Left kidney (tissue), 2 donors: ENCODE measurements around the gene KCNMA1. TPM values are rescaled to one million over a fixed set of nuclear protein-coding genes. Genes with fewer than 3 reads are reported as not detected.
"Not testable (repeated sequence)": the region's sequence is repeated elsewhere in the genome, so short reads cannot be mapped to it uniquely, and the experiment has no call there.

Experiments used
- DNase-seq: peaks from one replicate; pipeline ENCODE4 v3.0.0-alpha.2; 2013
- polyA plus RNA-seq: library from polyadenylated mRNA; unstranded; fragments of 120-200 nt; gene quantifications from one replicate; pipeline ENCODE4 v1.2.1, GENCODE V29; 2013; ENCODE audit not compliant: insufficient read length

Gene KCNMA1
- polyA plus RNA-seq, 1 donor = 3.6 TPM

DNA sequence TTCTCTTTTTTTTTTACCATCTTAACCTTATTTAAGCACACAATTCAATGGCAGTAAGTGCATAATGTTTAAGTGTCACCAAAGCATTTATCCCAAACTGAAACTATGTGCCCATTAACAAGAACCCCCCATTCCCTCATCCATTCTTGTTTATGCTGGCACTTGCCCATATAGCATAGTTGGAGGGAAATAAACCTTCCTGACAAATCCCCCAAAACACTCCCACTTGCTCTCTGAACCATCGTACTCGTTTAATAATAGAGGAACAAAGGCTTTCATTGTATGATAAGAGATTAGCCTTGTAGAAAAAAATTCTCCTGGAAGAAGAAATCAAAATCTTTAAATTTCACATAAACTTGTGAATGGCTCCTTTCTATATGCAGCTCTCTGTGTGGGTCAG lies 26.4 kb upstream of the KCNMA1 start:
- DNase-seq = no peak

DNA sequence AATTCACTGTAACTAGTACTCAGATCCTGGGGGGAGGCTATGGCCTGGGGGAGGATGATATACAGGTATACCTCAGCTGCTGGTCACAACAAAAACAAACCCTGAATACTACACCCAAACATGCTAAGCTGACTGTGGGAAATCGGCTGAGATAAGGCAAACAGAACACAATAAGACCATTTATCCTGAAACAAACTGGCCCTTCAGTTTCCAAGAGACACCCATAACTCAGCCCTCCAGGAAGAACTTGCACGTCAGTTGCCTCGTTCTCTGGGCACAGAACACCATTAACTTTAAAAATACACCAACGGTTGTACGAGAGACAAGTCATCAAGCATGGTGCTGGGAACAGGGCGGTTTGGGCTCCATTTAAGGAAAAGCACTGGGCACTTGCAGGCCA lies 24.1 kb upstream of the KCNMA1 start:
- DNase-seq = no peak

DNA sequence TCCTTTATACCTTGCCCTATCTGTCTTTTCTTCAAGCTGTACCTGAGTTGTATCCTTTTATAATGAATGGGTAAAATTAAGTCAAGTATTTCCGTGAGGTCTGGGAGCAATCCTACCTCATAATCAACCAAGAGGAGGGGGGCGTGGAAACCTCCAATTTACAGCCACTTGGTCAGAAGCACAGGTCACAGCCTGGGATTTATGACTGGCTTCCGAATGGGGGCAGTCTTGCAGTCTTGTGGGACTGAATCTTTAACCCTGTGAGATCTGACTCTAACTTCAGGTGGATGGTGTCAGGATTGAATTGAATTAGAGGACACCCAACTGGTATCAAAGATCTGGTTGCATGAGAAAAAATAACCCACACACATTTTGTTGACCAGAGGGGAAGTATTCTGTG lies 23.5 kb upstream of the KCNMA1 start:
- DNase-seq = no peak

DNA sequence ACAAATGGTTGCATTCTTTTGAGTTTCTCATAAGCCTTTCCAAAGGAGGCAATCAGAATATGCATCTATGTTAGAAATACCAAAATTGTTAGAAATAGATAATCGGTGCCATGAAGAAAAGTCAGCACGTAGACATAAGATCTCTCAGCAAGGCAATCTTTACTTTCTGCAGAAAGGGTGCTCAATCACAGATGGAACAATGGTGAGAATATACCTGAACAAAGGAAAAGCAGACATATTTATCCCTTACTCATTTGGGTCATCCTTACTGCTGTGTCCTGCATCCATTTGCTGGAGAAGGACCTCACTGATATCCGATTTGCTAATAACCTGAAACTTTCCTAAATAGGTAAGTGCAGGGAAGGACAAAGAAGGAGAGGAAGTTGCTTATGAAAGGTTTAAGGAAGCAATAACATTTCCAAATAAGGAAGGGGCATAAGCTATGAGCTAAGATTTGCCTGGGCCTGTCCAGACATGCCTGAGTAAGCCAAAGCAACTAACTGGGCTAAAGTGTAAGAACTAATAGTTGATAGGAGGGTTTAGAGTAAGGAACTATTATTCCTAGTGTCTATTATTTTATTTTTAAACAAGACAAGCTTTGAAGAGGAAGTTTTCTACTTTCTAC lies 21.6 kb upstream of the KCNMA1 start:
- not testable (repeated sequence) for DNase-seq

DNA sequence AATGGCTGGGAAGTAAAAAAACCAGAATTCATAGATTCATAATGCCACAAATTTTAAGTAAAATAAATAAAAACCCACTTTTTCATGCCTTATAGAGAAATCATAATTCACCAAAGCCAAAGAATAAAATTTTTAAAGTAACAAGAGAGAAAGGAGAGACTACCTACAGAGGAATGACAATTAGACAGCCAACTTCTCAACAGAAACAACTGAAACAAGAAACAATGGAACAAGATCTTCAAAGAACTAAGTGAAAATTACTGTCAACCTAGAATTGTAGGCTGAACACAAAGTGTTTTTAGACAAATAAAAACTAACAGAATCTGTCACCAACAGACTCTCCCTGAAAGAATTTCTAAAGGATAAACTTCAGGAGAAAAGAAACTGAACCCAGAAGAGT lies 15.6 kb upstream of the KCNMA1 start:
- DNase-seq = no peak

DNA sequence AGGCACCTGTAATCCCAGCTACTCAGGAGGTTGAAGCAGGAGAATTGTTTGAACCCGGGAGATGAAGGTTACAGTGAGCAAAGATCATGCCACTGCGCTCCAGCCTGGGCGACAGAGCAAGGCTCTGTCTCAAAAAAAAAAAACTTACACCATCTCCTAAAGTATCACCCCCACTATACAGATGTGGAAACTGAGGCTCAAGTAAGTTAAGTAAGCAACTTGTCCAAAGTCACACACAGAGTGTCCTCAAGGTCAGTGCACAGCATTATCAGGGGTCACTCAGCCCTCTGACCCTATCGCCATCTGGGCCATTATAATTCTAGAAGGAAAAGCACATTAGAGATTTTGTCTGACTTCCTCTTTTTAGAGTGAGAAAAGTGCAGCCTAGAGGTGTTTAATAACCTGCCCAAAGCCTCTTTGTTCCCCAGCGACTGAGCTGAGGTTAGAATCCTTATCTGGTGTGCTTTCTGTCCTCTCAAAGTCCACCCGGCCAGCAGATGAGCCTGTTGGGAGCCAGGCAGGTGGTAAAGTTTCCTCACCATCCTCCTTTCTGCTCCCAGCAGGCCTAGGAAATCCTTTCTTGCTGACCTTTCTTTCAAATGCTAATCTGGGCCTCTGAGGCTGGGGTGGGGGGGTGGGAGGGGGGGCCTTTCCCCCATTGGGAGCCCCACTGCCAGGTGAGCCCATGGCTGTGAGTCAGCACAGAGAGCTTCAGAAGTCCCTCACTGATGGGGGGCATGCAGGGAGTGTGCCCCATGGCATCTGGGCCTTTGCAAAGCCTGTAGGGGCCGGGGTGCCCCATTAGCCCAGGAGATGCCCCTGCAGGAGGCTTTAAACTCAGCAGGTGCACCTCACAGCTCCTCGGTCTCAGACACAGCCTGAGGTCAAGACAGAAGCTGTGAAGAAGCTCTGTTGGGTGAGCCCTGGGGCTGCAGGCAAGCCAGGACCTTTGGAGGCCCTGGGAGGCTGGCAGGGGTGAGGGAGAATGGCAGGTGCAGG lies 12.0 kb upstream of the KCNMA1 start:
- DNase-seq = no peak

DNA sequence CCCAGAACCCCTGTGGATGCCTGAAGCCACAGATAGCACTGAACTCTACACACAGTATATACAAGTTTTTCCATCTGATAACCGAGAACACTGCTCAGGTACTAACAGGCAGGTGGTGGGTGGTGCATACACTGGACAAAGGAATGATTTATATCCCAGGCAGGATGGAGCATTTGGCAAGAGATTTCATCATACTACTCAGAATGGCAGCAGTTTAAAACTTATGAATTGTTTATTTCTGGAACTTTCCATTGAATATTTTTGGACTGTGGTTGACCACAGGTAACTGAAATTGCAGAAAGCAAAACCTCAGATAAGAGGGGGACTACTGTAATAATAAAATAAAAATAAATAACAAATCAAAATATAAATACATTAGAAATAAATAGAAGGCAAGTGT lies 10.9 kb upstream of the KCNMA1 start:
- no peak for DNase-seq

DNA sequence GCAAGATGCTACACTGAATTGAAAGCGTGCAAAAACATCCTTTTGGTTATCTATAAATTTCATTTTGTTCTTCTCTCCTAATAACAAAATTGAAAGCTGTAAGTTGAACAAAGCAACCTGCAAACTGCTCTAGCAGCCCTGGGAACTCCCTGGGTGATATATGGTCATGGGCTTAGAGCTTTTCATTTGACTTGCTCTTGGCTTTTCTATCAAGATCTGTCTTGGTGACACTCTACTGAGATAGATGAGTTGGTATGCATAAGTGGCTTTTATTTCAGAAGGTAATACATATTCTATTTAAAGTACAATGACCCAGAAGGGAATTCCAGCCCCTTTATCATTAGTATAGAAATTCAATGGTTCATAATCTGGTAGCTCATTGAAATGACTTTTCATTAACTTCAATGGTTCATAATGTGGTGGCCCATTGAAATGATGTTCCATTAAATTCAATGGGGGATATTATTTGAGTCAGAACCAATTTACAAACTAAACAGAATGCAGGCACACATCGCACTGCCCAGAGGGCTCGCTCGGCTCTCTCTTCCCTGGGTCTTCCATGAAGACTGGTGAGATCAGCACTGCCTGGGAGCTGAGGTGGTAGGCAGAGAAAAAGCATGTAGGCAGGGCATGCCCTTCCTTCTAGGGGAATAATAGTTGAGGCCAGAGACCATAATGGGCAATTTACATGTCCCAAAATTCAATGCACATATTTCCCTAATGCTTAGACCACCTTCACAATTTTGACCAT lies 10.1 kb upstream of the KCNMA1 start:
- DNase-seq = no peak

DNA sequence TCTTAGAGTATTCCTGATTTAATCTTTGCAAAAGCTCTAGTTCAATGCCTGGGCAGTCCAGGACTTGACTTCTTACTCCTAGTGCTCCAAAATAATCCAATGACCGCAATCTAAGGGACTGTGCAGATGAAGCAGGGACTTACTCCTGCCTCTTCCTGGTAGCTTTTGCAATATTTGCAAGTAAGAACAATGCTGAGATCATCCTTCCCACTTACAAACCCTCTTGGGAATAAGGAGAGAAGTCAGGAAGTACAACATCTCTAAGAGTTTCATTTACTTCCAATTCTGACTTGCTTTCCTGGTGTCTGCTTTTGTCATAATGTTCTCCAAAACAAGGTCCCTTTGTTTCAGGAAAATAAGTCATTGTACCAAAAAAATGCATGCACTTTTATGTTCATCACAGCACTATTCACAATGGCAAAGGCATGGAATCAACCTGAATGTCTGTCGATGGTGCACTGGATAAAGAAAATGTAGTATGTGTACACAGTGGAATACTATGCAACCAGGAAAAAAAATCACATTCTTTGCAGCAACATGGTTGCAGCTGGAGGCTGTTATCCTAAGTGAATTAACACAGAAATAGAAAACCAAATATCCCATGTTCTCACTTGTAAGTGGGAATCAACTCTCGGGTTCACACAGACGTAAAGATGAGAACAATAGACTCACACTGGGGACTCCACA lies 7.1 kb upstream of the KCNMA1 start:
- DNase-seq = no peak

DNA sequence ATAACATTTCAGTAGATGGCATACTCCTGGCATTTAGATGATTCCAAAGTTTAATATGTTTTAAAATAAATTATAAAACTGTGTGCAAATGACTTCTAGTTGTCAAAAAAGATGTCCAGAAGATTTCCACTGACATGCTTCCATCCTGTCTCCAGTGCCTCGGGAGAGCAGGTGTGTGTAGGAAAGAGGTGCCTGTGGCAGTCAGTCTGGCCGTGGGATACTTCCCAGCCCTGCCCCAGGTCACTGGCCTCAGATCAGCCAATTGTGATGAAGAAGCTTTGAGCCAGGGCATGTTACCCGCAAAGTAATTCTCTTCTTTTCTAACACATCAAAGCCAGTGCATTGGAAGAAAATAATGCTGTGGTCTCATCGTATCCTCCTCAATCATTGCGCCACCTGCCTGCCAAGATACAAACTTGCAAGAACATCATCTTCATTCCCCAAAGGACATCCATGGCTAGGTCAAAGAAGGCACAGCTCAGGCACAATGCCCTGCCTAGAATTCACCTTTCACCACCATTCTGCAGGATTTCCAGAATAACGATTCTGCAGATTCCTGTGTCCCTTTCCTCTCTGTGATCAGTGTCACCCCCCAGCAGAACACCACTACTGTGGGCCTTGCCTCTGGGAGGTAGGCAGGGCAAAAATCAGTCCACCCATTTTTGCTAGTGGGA lies 6.3 kb upstream of the KCNMA1 start:
- DNase-seq = no peak

DNA sequence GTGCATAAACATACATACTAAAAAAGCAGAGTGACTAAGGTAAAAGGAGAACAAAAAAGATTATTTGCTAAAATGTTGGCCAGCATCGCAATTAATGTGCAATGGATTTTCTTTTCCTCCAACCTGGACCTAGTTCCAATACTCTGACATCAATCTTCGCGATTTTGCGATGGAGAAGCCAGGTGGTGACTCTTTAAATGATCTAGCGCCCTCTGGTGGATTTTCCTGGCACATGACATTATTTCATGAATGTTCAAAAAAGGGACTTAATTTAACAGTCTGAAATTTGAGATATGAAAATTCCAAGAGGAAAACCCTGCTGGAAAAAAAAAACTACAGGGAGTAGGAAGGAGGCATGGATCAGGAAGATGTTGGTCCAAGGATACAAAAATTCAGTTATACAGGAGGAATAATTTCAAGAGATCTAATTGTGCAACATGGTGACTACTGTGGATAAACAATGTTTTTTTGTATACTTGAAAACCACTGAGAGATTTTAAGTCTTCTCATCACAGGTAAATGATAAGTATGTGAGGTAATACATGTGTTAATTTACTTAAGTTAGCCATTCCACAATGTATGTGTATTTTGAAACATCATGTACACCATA lies 4.3 kb upstream of the KCNMA1 start:
- peak; percentile 81 for DNase-seq

DNA sequence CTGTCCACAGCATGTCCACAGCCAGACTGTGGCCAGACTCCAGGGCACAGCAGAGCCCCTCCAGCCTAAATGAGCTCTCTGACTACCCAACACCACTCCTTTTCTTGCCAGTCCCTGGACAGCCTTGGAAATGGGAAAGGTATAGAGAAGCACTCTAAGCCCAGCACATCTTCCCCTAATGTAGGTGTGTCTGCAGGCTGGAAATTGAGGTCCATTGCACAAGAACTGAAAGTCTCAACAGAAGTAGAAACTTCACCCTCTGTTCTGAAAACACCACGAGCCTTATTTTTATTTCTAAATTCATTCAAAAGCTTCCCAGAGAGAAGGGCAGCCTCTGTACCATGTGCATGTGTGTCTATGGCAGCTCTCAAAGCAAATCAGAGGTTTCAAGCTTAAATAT lies 3.7 kb upstream of the KCNMA1 start:
- DNase-seq = no peak

DNA sequence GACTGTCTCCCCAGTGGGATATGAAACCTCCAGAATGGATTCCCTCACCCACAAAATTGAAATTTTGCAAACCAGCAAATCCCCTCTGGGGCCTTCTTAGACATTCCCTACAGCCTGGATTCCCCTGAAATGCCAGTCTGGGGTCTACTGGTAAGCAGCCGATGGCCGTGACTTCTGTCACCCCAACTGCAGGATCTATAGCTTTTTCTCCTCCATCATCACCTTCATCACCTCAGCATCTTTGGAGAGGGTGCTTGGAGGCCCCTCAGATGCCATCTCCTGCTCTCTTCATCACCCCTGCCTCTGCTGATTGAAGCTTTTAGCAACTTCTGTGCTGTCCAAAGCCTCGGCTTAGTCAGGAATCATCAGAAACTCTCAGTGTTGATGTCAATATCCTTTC lies 2.6 kb upstream of the KCNMA1 start:
- no peak for DNase-seq

DNA sequence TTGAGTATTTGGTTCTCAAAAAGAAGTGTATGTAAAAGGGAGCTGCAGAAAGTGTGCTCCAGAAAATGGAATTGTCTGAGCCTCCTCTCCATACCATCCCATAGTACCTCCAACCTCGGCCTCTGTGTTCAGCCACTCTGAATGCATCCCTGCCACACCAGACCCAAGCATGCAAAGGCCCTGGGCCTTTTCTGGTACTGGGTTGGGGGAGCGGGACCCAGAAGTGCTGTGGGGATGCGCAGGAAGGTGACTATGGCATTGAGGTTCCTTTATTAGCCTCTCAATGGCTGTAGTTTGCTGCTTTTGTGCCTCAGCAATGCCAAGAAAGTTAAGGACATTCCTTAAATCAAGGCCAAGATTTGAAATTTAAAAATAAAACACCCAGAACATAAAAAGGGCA lies 2.1 kb upstream of the KCNMA1 start:
- DNase-seq = no peak

DNA sequence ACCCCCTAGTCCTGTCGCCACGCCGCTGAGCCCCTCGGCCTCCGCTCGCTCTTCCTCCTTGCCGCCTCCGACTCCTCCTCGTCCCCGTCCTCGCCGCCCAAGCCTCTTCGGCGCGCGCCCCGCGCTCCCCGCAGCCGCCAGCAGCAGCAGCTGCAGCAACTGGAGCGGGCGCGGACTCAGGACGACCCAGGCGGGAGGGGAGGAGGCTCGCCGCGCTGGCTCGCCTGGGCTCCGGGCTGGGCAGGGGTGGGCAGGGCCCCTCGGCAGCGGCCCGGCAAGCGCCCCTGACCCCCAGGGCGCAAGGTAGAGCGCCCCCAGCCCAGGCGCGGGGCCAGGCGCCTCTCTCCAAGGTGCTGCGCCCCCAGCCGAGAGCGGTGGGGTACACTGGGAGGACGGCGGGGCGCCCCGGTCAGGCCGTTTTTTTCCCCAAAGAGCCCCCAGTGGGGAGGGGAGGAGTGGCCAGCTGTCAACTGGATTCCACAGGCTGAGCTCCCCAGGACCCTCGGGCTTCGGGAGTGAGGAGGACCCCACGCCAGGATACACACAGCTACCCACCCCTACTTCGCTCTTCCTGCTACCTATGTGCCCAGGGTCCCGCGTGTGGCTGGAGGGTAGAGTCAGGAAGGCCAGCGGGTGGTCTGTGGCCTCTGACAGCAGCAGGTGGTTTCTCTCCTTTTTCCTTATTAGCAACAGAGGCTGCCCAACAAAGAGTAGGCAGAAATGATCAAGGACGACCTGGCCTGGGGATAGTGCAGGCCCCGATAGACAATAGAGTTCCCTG lies 903 bp upstream of the KCNMA1 start:
- no peak for DNase-seq

DNA sequence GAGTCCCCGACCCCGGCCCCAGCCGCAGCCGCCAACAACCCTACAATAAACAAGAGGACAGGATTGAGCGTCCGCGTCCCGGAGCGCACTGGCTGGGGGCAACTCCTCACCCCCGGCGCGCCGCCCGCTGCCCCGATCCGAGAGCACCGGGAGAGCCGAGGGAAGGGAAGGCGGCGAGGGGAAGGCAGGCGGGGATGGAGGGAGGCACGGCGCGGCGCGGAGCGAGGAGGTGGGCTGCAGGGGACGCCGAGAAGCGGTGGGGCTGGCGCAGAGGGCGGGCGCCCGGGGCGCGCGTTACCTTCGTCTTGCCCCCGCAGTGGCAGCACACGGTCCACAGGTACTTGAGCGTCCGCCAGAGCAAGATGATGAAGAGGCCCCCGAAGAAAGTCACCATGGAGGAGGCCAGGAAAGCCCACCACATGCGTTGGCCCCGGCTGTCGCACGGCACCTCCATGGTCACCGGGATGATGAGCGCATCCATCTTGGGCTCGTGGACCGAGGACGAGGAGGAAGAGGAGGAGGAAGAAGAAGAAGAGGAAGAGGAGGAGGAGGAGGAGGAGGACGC lies 559 bp downstream of the KCNMA1 start:
- no peak for DNase-seq

DNA sequence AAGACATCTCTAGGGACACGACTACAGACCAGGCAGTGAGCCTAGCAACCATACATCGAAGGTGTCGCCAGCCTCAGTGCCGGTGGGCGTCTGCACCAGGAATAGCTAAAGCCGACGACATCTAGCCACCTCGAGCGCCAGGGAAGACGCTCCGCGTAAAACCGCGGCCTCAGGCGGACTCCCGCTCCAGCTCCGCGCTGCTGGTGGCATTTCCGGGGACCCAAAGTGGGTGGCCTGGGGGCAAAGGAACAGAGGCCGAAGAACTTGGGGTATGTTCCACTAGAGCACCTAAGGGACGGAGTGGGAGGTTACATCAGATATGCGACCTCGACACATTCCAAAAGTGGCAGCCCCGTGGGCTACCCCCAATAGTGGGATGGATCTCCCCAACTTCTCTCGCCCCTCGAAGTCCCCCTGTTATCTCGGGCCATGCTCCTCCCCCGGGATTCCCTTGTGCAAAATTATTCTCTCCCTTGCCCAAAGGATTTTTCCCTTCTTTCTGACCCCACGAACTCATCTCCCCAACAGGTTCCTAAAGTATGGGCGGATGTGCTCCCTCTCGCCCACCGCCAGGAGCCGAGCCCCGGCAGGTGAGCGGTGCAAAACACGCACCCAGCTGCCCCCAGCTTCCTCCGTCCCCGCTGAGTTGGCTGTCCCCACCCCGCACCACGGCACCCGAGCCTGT lies 1.2 kb downstream of the KCNMA1 start:
- no peak for DNase-seq

DNA sequence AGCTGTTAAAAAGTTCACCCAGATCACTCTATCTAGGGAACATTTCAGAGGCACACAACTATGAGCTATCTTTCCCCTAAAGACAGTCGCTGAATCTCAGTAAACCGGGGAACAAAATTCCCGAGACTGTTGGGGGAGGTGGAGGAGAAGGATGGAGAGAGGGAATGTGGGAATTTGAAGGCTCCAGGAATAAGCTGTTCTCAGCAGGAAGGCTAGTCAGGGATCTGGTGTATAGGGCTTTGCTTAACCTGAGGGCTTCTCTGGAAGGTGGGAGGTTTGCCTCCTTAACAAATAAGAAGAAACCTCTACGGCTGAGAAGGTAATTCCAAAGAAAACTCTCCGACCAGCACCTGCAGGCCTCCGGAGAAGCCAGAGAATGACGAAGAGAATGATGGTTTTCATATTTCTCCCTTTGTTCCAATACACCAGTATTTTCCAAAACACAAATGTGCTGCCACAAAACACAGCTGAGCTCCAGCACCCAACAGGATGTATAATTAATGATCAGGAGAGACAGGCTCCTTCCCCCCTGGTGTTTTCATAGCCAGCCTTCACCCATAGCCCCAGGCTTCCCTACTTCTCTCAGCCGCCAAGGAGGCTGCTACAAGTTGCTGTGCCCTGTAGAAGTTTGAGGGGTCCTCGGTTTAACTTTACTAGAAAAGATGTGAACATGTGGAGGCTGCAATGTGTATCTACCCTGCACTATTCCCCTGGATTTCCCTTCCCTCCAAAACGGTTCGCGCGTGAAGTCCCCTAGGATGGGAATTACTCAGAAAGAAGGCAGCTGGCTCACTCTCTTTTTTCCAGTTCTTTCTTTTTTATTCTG lies 2.0 kb downstream of the KCNMA1 start:
- DNase-seq = no peak

DNA sequence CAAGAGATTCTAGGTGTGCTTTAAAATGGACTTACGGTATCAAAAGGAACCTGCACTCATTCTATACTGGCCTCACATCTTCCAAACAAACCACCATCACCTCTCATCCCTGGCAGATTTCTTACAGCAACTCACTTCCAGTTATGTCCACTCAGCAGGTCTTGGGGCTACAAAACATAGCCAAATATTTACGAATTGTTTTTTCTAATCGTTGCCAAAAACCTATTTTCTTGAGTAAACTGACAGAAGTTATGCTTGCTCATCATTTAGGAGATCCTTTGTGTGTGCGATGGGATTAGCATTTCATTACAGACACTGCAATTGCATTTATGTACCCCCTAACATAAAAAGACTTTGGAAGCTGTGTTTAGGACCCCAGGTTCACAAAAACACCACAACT lies 2.7 kb downstream of the KCNMA1 start:
- no peak for DNase-seq
